Trophoblast cell (in vitro differentiated cells and primary cell): Measurements from ENCODE around the gene WDR6.

Source experiments
- DNase-seq, 2 donors: peaks; one replicate each; pipeline ENCODE4 v3.0.0-alpha.2; 2016
- H2AFZ ChIP-seq: 2 replicates; pipeline ENCODE4 v1.6.1; 2013; ENCODE audit warnings: low read length, moderate library complexity, mild to moderate bottlenecking; ENCODE audit not compliant: insufficient read depth, poor library complexity
- H2AK5ac ChIP-seq: 2 replicates; pipeline ENCODE4 v1.6.1; 2013; ENCODE audit warnings: mild to moderate bottlenecking, low read length
- H2BK120ac ChIP-seq: 2 replicates; pipeline ENCODE4 v1.6.1; 2013; ENCODE audit warnings: low read length, mild to moderate bottlenecking, moderate library complexity; ENCODE audit not compliant: insufficient read depth, poor library complexity
- H2BK12ac ChIP-seq: 2 replicates; pipeline ENCODE4 v1.6.1; 2013; ENCODE audit warnings: mild to moderate bottlenecking, low read length, moderate library complexity
- H2BK5ac ChIP-seq: 2 replicates; pipeline ENCODE4 v1.6.1; 2013; ENCODE audit warnings: low read length, low read depth, moderate library complexity, mild to moderate bottlenecking; ENCODE audit not compliant: poor library complexity
- H3K14ac ChIP-seq: 2 replicates; pipeline ENCODE4 v1.6.1; 2013; ENCODE audit warnings: mild to moderate bottlenecking, low read length
- H3K18ac ChIP-seq: 2 replicates; pipeline ENCODE4 v1.6.1; 2013; ENCODE audit warnings: mild to moderate bottlenecking, low read length
- H3K23ac ChIP-seq: 2 replicates; pipeline ENCODE4 v1.6.1; 2013; ENCODE audit warnings: low read length
- H3K27ac ChIP-seq: 2 replicates; pipeline ENCODE4 v1.5.1; 2013; ENCODE audit warnings: low read depth, mild to moderate bottlenecking, inconsistent platforms, low read length, moderate library complexity
- H3K27me3 ChIP-seq: 2 replicates; pipeline ENCODE4 v1.6.1; 2013; ENCODE audit warnings: inconsistent platforms, mild to moderate bottlenecking, low read length, moderate library complexity; ENCODE audit not compliant: insufficient read depth
- H3K36me3 ChIP-seq, 2 experiments: 1 replicate in 1 of 2; 2 replicates in 1 of 2; pipeline ENCODE4 v1.6.1; 2013; ENCODE audit warnings: low read length in 2 of 2, mild to moderate bottlenecking in 2 of 2, moderate library complexity in 1 of 2; ENCODE audit not compliant: insufficient read depth in 2 of 2, control insufficient read depth in 1 of 2
- H3K4ac ChIP-seq: 2 replicates; pipeline ENCODE4 v1.6.1; 2013; ENCODE audit warnings: low read depth, mild to moderate bottlenecking, low read length, moderate library complexity
- H3K4me1 ChIP-seq, 2 experiments: 1 replicate in 1 of 2; 2 replicates in 1 of 2; pipeline ENCODE4 v1.6.1; 2013; ENCODE audit warnings: low read length in 2 of 2, mild to moderate bottlenecking in 2 of 2, moderate library complexity in 1 of 2; ENCODE audit not compliant: insufficient read depth in 2 of 2, control insufficient read depth in 1 of 2
- H3K4me2 ChIP-seq: 2 replicates; pipeline ENCODE4 v1.6.1; 2013; ENCODE audit warnings: inconsistent platforms, mild to moderate bottlenecking, low read length, moderate library complexity
- H3K4me3 ChIP-seq: 2 replicates; pipeline ENCODE4 v1.5.1; 2013; ENCODE audit warnings: mild to moderate bottlenecking, low read depth, low read length, inconsistent platforms
- H3K79me1 ChIP-seq: one replicate; pipeline ENCODE4 v1.6.1; 2013; ENCODE audit warnings: low read length
- H3K79me2 ChIP-seq: 2 replicates; pipeline ENCODE4 v1.6.1; 2013; ENCODE audit warnings: low read length, mild to moderate bottlenecking; ENCODE audit not compliant: control insufficient read depth, insufficient read depth, poor library complexity
- H3K9ac ChIP-seq: 2 replicates; pipeline ENCODE4 v1.6.1; 2013; ENCODE audit warnings: mild to moderate bottlenecking, low read length
- H3K9me3 ChIP-seq: 2 replicates; pipeline ENCODE4 v1.6.1; 2013; ENCODE audit warnings: low read depth, mild to moderate bottlenecking, control low read depth, inconsistent platforms, low read length; ENCODE audit not compliant: insufficient read depth
- H4K12ac ChIP-seq: 2 replicates; pipeline ENCODE4 v1.6.1; 2013; ENCODE audit warnings: low read depth, mild to moderate bottlenecking, low read length, moderate library complexity
- H4K8ac ChIP-seq: 2 replicates; pipeline ENCODE4 v1.6.1; 2013; ENCODE audit warnings: low read depth, mild to moderate bottlenecking, low read length, moderate library complexity
- H4K91ac ChIP-seq: one replicate; pipeline ENCODE4 v1.6.1; 2013; ENCODE audit warnings: low read depth, mild to moderate bottlenecking, low read length, moderate library complexity
- WGBS: extraction: QIAGEN DNeasy Blood & Tissue Kit; methylation state at CpG from one replicate; pipeline ENCODE4 v1.1.7; 2013; ENCODE audit warnings: missing lambda C conversion rate; ENCODE audit not compliant: insufficient read length, insufficient coverage; ENCODE audit errors: extremely low coverage; 5-methylcytosine and 5-hydroxymethylcytosine counted together

Gene WDR6

DNA sequence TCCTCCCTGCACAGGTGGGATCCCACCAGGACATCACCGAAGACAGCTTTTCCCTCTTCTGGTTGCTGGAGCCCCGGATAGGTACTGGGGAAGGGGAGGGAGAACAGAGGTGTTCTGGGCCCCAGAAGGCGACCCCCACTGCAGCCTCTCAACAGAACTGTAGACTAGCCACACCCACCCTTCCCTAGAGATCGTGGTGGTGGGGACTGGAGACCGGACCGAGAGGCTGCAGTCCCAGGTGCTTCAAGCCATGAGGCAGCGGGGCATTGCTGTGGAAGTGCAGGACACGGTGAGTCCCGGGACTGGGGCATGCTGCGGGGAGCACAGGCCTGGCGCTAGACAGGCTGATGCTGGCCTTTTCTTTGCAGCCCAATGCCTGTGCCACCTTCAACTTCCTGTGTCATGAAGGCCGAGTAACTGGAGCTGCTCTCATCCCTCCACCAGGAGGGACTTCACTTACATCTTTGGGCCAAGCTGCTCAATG, 15.5 kb downstream of the WDR6 start:
- H2BK12ac ChIP-seq: no peak overlapping the region
- peak overlapping the region; percentile 93 for H4K91ac ChIP-seq
- H3K79me2 ChIP-seq: peaks cover 21% of the 10 kb centered on the region
- no CpG with 5 or more reads among the region's 12 CpGs for WGBS
- H3K4me2 ChIP-seq: peak overlapping the region; percentile 96
- H2AK5ac ChIP-seq: peak overlapping the region; percentile 78
- H3K18ac ChIP-seq: peak overlapping the region; percentile 97
- peaks cover 4% of the 10 kb centered on the region for H3K9me3 ChIP-seq
- peak overlapping the region; percentile 99 for H3K27ac ChIP-seq
- H3K23ac ChIP-seq: no peak overlapping the region
- no peak for DNase-seq
- no peaks in the 10 kb centered on the region for H3K27me3 ChIP-seq
- H4K12ac ChIP-seq: no peak overlapping the region
- peak overlapping the region; percentile 95 for H2BK5ac ChIP-seq
- peak overlapping the region; percentile 89 for H3K4me3 ChIP-seq
- peak overlapping the region; percentile 92 for H3K14ac ChIP-seq
- peaks cover 11 to 17% of the 10 kb centered on the region in 2 experiments for H3K4me1 ChIP-seq
- peak overlapping the region; percentile 80 for H2AFZ ChIP-seq
- peaks cover 25% of the 10 kb centered on the region for H3K79me1 ChIP-seq
- peak overlapping the region; percentile 97 for H4K8ac ChIP-seq
- H2BK120ac ChIP-seq: no peak overlapping the region
- H3K36me3 ChIP-seq: peaks cover 38 to 45% of the 10 kb centered on the region in 2 experiments
- peak overlapping the region; percentile 95 for H3K9ac ChIP-seq
- H3K4ac ChIP-seq: peak overlapping the region; percentile 84

DNA sequence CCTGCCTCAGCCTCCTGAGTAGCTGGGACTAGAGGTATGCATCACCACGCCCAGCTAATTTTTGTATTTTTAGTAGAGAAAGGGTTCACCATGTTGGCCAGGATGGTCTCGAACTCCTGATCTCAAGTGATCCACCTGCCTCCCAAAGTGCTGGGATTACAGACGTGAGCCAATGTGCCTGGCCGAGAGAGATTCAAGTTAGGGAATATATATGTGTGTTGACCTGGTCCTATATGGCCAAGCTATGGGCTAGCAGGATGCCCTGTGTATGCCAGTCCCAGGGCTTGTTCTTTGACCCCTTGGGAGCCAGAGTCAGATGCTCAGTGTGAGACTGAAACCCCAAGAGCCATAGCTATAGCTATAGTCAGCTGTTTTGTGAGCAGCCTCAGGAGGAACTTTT, 16.6 kb downstream of the WDR6 start:
- Histone ChIP-seq H4K12ac (no peak overlapping the region), H4K8ac (no peak overlapping the region), H2AK5ac (no peak overlapping the region), H3K4ac (no peak overlapping the region), H3K14ac (no peak overlapping the region), H3K27ac (no peak overlapping the region), H3K27me3 (no peaks in the 10 kb centered on the region), H3K4me2 (no peak overlapping the region), H3K79me1 (peaks cover 19% of the 10 kb centered on the region), H3K9me3 (peaks cover 4% of the 10 kb centered on the region), H2BK120ac (no peak overlapping the region), H2BK5ac (no peak overlapping the region), H3K4me1 (peaks cover 19 to 24% of the 10 kb centered on the region in 2 experiments), H3K4me3 (no peak overlapping the region), H3K79me2 (peaks cover 21% of the 10 kb centered on the region), H3K18ac (no peak overlapping the region), H2AFZ (no peak overlapping the region), H4K91ac (no peak overlapping the region), H3K23ac (no peak overlapping the region), H3K9ac (no peak overlapping the region), H3K36me3 (peaks cover 46 to 47% of the 10 kb centered on the region in 2 experiments), H2BK12ac (no peak overlapping the region)
- WGBS: no CpG with 5 or more reads among the region's 4 CpGs
- no peak for DNase-seq

DNA sequence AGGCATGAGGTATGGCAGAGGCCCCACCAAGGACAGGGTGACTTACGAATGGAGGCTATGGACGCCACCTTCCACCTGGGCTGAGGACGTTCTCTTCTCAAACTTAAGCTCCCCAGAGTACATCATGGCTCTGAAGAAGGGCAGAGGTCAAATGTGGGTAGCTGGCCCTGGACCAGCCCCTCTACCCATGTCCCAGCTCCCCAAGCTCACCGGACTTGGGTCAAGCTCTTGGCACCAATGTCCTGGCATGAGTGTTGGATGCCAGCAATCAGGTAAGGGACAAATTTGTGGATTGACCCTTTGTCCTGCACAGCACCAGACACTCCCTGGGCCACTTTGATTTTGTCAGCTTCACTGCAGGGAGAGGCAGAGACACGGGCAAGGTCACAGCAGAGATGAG, 17.3 kb downstream of the WDR6 start:
- no peak overlapping the region for H3K4ac ChIP-seq
- no peak overlapping the region for H3K23ac ChIP-seq
- no peak overlapping the region for H2AFZ ChIP-seq
- H3K79me1 ChIP-seq: peaks cover 22% of the 10 kb centered on the region
- H3K36me3 ChIP-seq: peaks cover 46 to 47% of the 10 kb centered on the region in 2 experiments
- H3K27me3 ChIP-seq: no peaks in the 10 kb centered on the region
- no CpG with 5 or more reads among the region's 5 CpGs for WGBS
- DNase-seq: no peak
- H3K79me2 ChIP-seq: peaks cover 26% of the 10 kb centered on the region
- peaks cover 4% of the 10 kb centered on the region for H3K9me3 ChIP-seq
- no peak overlapping the region for H3K18ac ChIP-seq
- H4K8ac ChIP-seq: no peak overlapping the region
- H4K12ac ChIP-seq: no peak overlapping the region
- no peak overlapping the region for H3K4me3 ChIP-seq
- H2AK5ac ChIP-seq: no peak overlapping the region
- peaks cover 20 to 26% of the 10 kb centered on the region in 2 experiments for H3K4me1 ChIP-seq
- H3K14ac ChIP-seq: no peak overlapping the region
- no peak overlapping the region for H4K91ac ChIP-seq
- H2BK12ac ChIP-seq: no peak overlapping the region
- H3K4me2 ChIP-seq: no peak overlapping the region
- H3K9ac ChIP-seq: no peak overlapping the region
- H2BK120ac ChIP-seq: no peak overlapping the region
- H2BK5ac ChIP-seq: no peak overlapping the region
- no peak overlapping the region for H3K27ac ChIP-seq

DNA sequence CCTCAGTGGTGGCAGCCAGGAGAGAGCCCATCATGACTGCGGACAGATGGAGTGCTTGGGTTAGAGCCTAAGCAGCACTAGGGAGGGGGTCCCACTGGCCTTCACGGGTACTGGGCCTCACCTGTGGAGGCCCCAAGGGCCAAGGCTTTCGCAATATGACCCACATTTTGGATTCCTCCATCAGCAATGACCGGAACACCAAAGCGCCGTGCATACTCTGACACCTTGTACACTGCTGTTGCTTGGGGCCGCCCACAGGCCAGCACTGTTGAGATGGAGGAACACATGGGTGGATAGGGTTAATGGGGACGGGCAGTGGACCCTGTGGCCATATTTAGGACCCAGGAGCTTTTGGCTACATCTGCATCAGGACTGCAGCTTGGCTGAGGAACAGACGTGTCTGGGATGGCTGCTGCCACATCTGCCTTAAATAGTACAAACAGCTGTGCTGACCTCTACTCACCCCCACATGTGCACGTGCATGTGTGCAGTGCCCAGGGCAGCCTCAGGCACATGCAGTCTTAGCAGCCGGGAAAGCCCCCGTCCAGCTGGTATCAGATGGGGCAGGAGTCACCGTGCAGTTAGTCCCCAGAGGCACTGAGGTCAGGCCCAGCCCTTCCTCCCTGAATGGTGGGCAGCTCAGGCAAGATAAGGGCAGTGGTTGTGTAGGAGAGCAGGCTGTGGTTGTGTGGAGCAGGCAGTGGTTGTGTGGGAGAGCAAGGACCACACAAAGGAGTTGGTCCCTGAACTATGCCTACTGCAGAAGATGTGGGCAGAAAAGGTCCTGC, 18.0 kb downstream of the WDR6 start:
- Histone ChIP-seq H3K9ac (no peak overlapping the region), H3K4ac (no peak overlapping the region), H2BK120ac (no peak overlapping the region), H3K4me1 (peaks cover 20 to 22% of the 10 kb centered on the region in 2 experiments), H4K12ac (no peak overlapping the region), H3K23ac (no peak overlapping the region), H3K9me3 (peaks cover 4% of the 10 kb centered on the region), H4K8ac (no peak overlapping the region), H3K27ac (no peak overlapping the region), H3K36me3 (peaks cover 47 to 49% of the 10 kb centered on the region in 2 experiments), H2BK5ac (no peak overlapping the region), H2BK12ac (no peak overlapping the region), H2AK5ac (no peak overlapping the region), H3K79me1 (peaks cover 22% of the 10 kb centered on the region), H2AFZ (no peak overlapping the region), H3K18ac (no peak overlapping the region), H3K79me2 (peaks cover 26% of the 10 kb centered on the region), H4K91ac (no peak overlapping the region), H3K4me3 (no peak overlapping the region), H3K4me2 (no peak overlapping the region), H3K14ac (no peak overlapping the region), H3K27me3 (no peaks in the 10 kb centered on the region)
- WGBS: no CpG with 5 or more reads among the region's 13 CpGs
- DNase-seq: no peak
